ENCODE data around the gene CCNI2.
A peak's percentile ranks its signal among the peaks of the same experiment; 100 is the strongest.

CCNI2 gene, protein sequence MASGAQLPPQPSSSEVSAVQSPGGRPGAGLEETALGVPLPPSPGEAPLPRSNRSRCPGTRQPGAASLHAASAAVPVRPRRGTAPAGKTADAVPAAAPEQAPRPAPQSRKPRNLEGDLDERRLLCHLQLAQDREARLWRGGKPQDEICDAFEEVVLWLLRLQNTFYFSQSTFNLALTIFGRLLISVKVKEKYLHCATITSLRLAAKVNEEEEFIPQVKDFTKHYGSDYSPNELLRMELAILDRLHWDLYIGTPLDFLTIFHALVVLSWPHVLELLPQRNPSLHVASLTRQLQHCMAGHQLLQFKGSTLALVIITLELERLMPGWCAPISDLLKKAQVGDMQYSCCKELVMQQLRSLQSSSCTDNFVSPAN

DNA sequence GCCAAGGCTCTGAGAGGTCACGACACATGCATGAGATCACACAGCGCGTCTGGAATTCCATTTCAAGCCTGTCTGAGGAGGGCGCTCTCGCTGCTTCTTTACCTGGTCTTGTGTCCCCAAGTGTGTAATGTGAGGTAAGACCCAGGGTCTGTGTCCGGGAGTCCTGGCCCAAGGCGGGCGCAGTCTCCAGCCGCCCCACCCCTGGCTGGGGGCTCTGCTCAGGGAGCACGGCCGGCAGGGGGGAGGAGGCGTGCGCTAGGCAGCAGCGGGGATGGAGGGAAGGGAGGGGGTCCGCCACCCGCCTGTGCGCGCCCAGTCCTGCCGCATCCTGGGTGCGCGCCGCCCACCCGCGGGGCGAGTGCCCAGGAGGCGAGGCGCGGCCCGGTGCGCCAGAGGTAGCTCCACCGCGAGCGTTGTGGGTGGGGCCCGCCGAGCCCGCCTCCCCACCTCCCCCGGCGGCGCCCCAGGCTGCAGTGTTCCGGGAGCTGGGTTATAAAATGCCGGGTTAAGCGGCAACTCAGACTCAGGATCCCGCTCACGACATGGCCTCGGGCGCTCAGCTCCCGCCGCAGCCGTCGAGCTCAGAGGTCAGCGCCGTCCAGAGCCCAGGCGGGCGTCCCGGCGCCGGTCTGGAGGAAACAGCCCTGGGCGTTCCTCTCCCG, at the start of gene CCNI2:
CCNI2 (plus strand) TSS at position 473 of the 662 bp plus-strand sequence; CDS start at position 543, 70 bp downstream.
- DNase-seq (ENCODE audit: low read depth): peak; percentile 45

- no peak for DNase-seq (ENCODE audit: low read depth)
Observed at GRCh38 chr5:132704875-132705274, 42.4 kb upstream of the CCNI2 start.

- no peak for DNase-seq (ENCODE audit: low read depth)
Observed at GRCh38 chr5:132708645-132709044, 38.6 kb upstream of the CCNI2 start.

DNA sequence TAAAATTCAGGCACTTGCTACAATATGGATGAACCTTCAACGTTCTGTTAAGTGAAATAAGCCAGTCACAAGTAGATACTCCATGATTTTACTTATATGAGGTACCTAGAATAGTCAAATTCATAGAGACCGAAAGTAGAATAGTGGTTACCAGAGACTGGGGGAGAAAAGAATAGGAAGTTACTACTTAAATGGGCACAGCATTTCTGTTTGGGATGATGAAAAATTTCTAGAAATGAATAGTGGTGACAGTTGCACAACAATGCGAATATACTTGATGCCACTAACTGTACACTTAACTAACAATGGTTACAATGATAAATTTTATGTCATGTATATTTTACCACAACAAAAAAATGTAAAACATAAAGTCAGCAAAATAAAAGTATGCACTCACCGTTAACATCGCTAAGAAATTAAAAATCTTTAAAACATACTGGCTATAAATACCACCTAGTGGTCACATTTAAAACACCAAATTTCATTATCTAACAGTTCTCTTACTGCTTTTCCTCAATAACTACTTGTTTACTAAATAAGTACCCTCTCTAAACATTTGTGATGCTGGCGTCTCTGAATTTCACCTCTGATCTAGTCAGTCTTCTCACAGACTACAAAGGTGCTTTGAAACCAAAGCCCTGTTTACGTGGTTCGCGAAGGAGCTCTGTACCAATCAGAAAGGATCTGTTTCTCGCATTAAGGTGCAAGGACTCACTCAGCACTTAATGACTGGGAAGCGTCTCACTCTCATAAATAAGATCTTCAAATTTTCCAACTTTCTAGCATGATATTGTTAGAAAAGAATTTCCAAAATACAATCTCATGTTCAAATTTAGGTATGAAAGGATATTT, 32.5 kb upstream of the CCNI2 start:
- no peak for DNase-seq (ENCODE audit: low read depth)

- DNase-seq (ENCODE audit: low read depth): no peak
Observed at GRCh38 chr5:132718544-132719312, 28.5 kb upstream of the CCNI2 start.

DNA sequence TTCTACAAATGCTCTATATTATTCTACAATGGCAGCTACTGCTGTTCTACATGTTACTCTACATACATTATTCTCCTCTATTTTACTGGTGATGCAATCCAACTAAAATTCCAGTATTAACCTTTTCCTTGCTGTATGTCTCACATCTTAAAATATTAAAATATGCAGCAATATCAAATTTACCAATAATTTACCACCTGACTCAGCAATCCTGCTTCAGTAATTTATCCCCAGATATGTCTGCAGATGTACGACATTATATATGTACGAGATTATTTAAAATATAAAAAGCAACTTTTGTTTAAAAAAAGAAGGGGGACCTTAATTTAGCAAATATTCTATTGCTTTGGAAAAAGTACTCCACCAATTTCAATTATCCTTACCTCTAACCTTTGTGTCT, 21.5 kb upstream of the CCNI2 start:
- DNase-seq (ENCODE audit: low read depth): no peak

DNA sequence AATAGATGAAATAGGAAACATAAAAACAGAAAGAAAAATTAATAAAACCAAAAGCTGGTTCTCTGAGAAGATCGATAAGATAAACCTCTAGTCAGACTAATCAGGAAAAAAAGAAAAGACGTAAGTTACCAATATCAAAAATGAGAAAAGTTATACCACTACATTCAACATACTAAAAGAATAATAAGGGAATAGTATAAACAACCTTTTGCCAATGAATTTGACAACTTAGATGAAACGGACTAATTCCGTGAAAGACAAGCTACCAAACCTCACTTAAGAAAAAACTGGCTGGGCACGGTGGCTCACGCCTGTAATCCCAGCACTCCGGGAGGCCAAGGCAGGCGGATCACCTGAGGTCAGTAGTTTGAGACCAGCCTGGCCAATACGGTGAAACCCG, 17.3 kb upstream of the CCNI2 start:
- no peak for DNase-seq (ENCODE audit: low read depth)

DNA sequence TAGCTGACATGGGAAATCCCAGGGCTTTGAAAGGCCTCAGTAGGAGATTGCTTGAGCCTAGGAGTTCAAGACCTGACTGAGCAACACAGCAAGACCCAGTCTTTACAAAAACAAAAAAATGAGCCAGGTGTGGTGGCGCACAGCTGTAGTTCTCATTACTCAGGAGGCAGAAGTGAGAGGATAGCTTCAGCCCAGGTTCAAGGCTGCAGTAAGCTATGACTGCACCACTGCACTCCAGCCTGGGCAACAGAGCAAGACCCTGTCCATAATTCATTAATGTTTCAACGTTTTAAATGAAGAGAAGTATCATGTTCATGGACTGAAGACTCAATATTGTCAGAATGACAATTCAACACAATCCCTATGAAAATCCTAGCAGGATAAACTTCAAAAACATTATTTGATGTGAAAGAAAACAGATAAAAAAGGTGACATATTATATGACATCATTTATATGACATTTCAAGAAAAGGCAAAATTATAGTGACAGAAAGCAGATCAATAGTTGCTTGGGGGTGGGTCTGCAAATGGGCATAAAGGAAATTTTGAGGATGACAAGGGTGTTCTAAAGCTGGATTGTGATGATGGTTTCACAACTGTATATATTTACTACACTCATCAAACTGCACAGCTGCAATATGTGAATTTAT, 13.6 kb upstream of the CCNI2 start:
- no peak for DNase-seq (ENCODE audit: low read depth)

GRCh38 chr5:132734687-132735086, 12.5 kb upstream of the CCNI2 start:
- no peak for DNase-seq (ENCODE audit: low read depth)

GRCh38 chr5:132736853-132737833, 10.1 kb upstream of the CCNI2 start, which contains the start of gene KIF3A:
Gene KIF3A, minus strand, starts transcription at chr5:132737546. Its CDS starts 127 bp downstream, at chr5:132737419.
- peak; percentile 97 for DNase-seq (ENCODE audit: low read depth)

- DNase-seq (ENCODE audit: low read depth): no peak
Observed at GRCh38 chr5:132737982-132738681, 9.1 kb upstream of the CCNI2 start.

DNA sequence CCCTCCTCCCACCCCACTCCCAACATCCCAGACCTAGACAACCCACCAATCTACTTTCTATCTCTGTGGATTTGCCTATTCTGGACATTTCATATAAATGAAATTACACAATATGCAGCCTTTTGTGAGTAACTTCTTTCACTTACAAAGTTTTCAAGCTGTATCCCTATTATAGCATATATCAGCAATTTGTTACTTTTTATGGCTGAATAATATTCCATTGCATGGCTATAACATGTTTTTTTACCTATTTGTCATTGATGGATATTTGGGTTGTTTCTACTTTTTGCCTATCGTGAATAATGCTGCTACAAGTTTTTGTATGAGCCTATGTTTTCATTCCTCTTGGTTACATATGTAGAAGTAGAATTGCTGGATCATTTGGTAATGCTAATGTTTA, 8.0 kb upstream of the CCNI2 start:
- no peak for DNase-seq (ENCODE audit: low read depth)

- DNase-seq (ENCODE audit: low read depth): no peak
Observed at GRCh38 chr5:132742158-132742557, 5.1 kb upstream of the CCNI2 start.

GRCh38 chr5:132742626-132743025, 4.6 kb upstream of the CCNI2 start:
- no peak for DNase-seq (ENCODE audit: low read depth)

- DNase-seq (ENCODE audit: low read depth): no peak
Observed at GRCh38 chr5:132744659-132745058, 2.6 kb upstream of the CCNI2 start.

GRCh38 chr5:132746592-132746953, 653 bp upstream of the CCNI2 start:
- no peak for DNase-seq (ENCODE audit: low read depth)

DNA sequence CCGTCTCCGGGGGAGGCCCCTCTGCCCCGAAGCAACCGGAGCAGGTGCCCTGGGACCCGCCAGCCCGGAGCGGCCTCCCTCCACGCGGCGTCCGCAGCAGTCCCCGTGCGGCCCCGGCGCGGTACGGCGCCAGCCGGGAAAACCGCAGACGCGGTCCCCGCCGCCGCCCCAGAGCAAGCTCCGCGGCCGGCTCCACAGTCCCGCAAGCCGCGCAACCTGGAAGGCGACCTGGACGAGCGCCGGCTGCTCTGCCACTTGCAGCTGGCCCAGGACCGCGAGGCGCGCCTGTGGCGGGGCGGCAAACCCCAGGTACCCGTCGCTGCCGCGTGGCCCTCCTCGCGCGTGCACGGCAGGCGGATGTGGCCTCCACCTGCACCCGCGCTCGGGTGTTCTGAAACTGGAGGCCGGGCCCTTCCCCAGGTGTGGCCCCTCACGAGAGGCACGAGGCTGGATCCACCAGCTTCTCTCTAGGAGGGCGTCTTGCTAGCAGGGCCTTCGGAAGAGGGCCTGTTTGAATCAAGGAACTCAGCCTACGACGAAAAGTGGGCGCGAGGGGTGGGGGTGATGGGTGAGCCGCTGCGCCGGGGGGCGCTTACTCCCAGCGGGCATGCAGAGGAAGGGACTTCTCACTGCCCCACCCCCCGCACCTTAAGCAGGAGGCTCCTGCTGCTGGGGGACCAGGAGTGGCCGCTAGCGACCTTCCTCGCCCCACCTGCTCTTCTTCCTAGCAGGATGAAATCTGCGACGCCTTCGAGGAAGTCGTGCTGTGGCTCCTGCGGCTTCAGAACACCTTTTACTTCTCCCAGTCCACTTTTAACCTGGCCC, 602 bp downstream of the CCNI2 start:
- peak; percentile 11 for DNase-seq (ENCODE audit: low read depth)

DNA sequence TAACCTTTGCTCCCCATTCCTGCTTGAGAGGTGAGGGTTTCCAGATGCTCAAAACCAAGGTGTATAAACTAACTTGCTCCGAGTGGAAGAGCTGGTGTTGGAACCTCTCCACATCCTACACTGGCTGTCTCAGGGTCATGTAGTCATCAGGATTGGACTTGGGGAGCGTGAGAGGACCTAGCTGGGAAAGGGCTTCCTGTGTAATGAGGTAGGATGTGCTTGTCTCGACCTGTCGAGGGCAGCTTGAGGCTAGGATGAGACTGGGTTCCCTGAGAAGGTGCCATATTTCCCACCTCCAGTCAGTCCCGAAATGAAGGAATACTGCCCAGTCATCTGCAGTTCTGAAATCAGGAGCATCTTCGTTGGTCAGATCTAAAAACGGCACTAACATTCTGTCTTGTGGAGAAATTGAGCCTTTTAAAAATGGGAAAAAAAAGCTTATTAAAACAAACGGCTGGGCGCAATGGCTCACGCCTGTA, 1.3 kb downstream of the CCNI2 start:
- DNase-seq (ENCODE audit: low read depth): no peak

Measured in activated T-cell treated with anti-CD3 and anti-CD28 coated beads for 24 hours (primary cell).